Mesenchymal stem cell (in vitro differentiated cells and primary cell): Measurements from ENCODE around the gene STRIP2.

Experiments used
- DNase-seq: peaks from one replicate; pipeline ENCODE4 v3.0.0-alpha.2; 2013
- H2AFZ ChIP-seq: one replicate; pipeline ENCODE4 v1.6.1; 2013; ENCODE audit warnings: low read depth, mild to moderate bottlenecking, control low read depth, inconsistent platforms, low read length, moderate library complexity
- H2AK5ac ChIP-seq: 2 replicates; pipeline ENCODE4 v1.6.1; 2013; ENCODE audit warnings: low read length, moderate library complexity, mild to moderate bottlenecking, inconsistent platforms; ENCODE audit not compliant: severe bottlenecking
- H2BK120ac ChIP-seq: one replicate; pipeline ENCODE4 v1.6.1; 2013; ENCODE audit warnings: low read depth, mild to moderate bottlenecking, inconsistent platforms, low read length, moderate library complexity
- H2BK12ac ChIP-seq, 2 experiments: one replicate each; pipeline ENCODE4 v1.6.1; 2013; ENCODE audit warnings: inconsistent platforms in 2 of 2, low read length in 2 of 2, mild to moderate bottlenecking in 2 of 2, moderate library complexity in 2 of 2, control low read depth in 1 of 2
- H2BK15ac ChIP-seq: one replicate; pipeline ENCODE4 v1.6.1; 2013; ENCODE audit warnings: mild to moderate bottlenecking, low read depth, inconsistent platforms; ENCODE audit not compliant: poor library complexity, severe bottlenecking
- H2BK5ac ChIP-seq: 2 replicates; pipeline ENCODE4 v1.6.1; 2013; ENCODE audit warnings: low read depth, mild to moderate bottlenecking, low read length, control low read depth, inconsistent platforms; ENCODE audit not compliant: poor library complexity, severe bottlenecking
- H3K14ac ChIP-seq, 2 experiments: one replicate each; pipeline ENCODE4 v1.6.1; 2013; ENCODE audit warnings: inconsistent platforms in 2 of 2, low read length in 2 of 2, control low read depth in 1 of 2, mild to moderate bottlenecking in 1 of 2, moderate library complexity in 1 of 2
- H3K18ac ChIP-seq, 2 experiments: one replicate each; pipeline ENCODE4 v1.6.1; 2013; ENCODE audit warnings: inconsistent platforms in 2 of 2, low read length in 2 of 2, control low read depth in 1 of 2, low read depth in 1 of 2, mild to moderate bottlenecking in 1 of 2
- H3K23ac ChIP-seq, 2 experiments: one replicate each; pipeline ENCODE4 v1.6.1; 2013; ENCODE audit warnings: inconsistent platforms in 2 of 2, low read length in 2 of 2, mild to moderate bottlenecking in 2 of 2, moderate library complexity in 2 of 2, control low read depth in 1 of 2
- H3K27ac ChIP-seq: 2 replicates; pipeline ENCODE4 v1.5.1; 2013; ENCODE audit warnings: mild to moderate bottlenecking, moderate library complexity, low read length, control low read depth, inconsistent platforms; ENCODE audit not compliant: poor library complexity, severe bottlenecking
- H3K27me3 ChIP-seq, 2 experiments: 2 replicates each; pipeline versions ENCODE4 v1.6.1 to v1.7.0; 2013; ENCODE audit warnings: low read length in 2 of 2, mild to moderate bottlenecking in 2 of 2, moderate library complexity in 2 of 2, control low read depth in 1 of 2, inconsistent platforms in 1 of 2; ENCODE audit not compliant: control insufficient read depth in 1 of 2, insufficient read depth in 1 of 2
- H3K36me3 ChIP-seq, 2 experiments: 2 replicates each; pipeline versions ENCODE4 v1.6.1 to v1.7.0; 2013; ENCODE audit warnings: low read length in 2 of 2, control low read depth in 1 of 2, inconsistent platforms in 1 of 2, low read depth in 1 of 2, mild to moderate bottlenecking in 1 of 2; ENCODE audit not compliant: insufficient read depth in 2 of 2, control insufficient read depth in 1 of 2
- H3K4ac ChIP-seq, 2 experiments: one replicate each; pipeline ENCODE4 v1.6.1; 2013; ENCODE audit warnings: inconsistent platforms in 2 of 2, low read length in 2 of 2, mild to moderate bottlenecking in 2 of 2, moderate library complexity in 2 of 2, control low read depth in 1 of 2, low read depth in 1 of 2
- H3K4me1 ChIP-seq: 2 replicates; pipeline ENCODE4 v1.6.1; 2013; ENCODE audit warnings: low read depth, low read length, control low read depth; ENCODE audit not compliant: control insufficient read depth, insufficient read depth
- H3K4me2 ChIP-seq: 2 replicates; pipeline ENCODE4 v1.6.1; 2013; ENCODE audit warnings: low read length, mild to moderate bottlenecking, inconsistent platforms; ENCODE audit not compliant: poor library complexity, severe bottlenecking
- H3K4me3 ChIP-seq, 2 experiments: 2 replicates each; pipeline versions ENCODE4 v1.5.1 to v1.7.0; 2013; ENCODE audit warnings: low read length in 2 of 2, mild to moderate bottlenecking in 2 of 2, control low read depth in 1 of 2, low read depth in 1 of 2; ENCODE audit not compliant: insufficient read depth in 1 of 2
- H3K79me1 ChIP-seq: replicated peaks from 2 replicates; pipeline ENCODE4 v1.6.1; 2013; ENCODE audit warnings: mild to moderate bottlenecking, control low read depth, low read length, inconsistent platforms; ENCODE audit not compliant: poor library complexity, severe bottlenecking
- H3K9ac ChIP-seq: 2 replicates; pipeline ENCODE4 v1.7.0; 2013; ENCODE audit warnings: mild to moderate bottlenecking, low read length, moderate library complexity
- H3K9me3 ChIP-seq: 2 replicates; pipeline ENCODE4 v1.7.0; 2013; ENCODE audit warnings: mild to moderate bottlenecking, low read length; ENCODE audit not compliant: control insufficient read depth
- H4K8ac ChIP-seq: one replicate; pipeline ENCODE4 v1.6.1; 2013; ENCODE audit warnings: inconsistent platforms, mild to moderate bottlenecking, low read length, moderate library complexity
- H4K91ac ChIP-seq: one replicate; pipeline ENCODE4 v1.6.1; 2013; ENCODE audit warnings: mild to moderate bottlenecking, low read length, inconsistent platforms
- whole genome bisulfite sequencing: methylation state at CpG from one replicate; pipeline ENCODE4 v1.1.7; 2013; ENCODE audit warnings: mixed read lengths; 5-methylcytosine and 5-hydroxymethylcytosine counted together

Gene STRIP2

DNA sequence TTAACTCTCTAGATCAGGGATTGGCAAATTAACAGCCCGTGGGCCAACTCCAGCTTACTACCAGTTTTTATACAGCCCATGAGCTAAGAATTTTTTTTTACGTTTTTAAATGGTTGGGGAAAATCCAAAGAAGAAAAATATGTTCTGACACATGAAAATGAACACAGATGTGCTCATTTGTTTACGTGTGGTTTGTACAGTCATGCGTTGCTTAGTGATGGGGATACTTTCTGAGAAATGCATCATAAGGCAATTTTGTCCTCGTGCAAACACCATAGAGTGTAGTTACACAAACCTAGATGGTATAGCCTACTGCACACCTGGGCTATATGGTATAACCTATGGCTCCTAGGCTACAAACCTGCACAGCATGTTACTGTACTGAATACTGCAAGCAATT lies 59.8 kb downstream of the STRIP2 start:
- H2AFZ ChIP-seq = no peak overlapping the region
- H3K4me1 ChIP-seq = no peaks in the 10 kb centered on the region
- no peak overlapping the region for H2AK5ac ChIP-seq
- no peak overlapping the region for H3K18ac ChIP-seq
- H2BK15ac ChIP-seq = no peak overlapping the region
- no peak overlapping the region for H3K14ac ChIP-seq
- H2BK12ac ChIP-seq = no peak overlapping the region
- no peak overlapping the region for H2BK5ac ChIP-seq
- no peak overlapping the region for H2BK120ac ChIP-seq
- H3K4me2 ChIP-seq = no peak overlapping the region
- no peak overlapping the region for H3K4ac ChIP-seq
- peak overlapping the region; percentile 76 for H3K9ac ChIP-seq
- no peak overlapping the region for H4K91ac ChIP-seq
- H3K9me3 ChIP-seq = no peaks in the 10 kb centered on the region
- no peak overlapping the region for H3K4me3 ChIP-seq
- H3K23ac ChIP-seq = no peak overlapping the region
- no peaks in the 10 kb centered on the region for H3K27me3 ChIP-seq
- H4K8ac ChIP-seq = no peak overlapping the region
- WGBS = 3% methylated on average over 4 of the region's 5 CpGs
- H3K79me1 ChIP-seq = no peaks in the 10 kb centered on the region
- peak; percentile 99 for DNase-seq
- H3K27ac ChIP-seq = no peak overlapping the region
- no peaks in the 10 kb centered on the region for H3K36me3 ChIP-seq

DNA sequence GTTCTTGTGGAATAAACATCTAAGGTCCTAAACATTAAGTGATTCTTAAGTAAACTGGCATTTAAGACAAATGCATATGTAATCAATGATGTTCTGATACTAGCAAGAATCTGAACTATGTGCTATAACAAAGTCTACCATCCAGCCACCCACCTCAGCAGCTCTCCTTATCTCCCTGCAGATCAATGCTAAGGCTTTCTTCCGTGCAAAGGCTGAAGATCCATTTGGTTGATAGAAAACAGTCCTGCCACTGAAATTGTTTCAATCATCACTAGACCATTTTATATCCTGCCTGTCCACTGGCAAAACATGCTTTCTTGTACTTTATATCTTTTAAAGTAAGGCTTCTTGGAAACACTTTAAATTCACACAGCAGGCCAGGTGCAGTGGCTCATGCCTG lies 61.8 kb downstream of the STRIP2 start:
- H4K91ac ChIP-seq = no peak overlapping the region
- H3K4me2 ChIP-seq = no peak overlapping the region
- no peak overlapping the region for H3K23ac ChIP-seq
- H2BK5ac ChIP-seq = no peak overlapping the region
- no peaks in the 10 kb centered on the region for H3K4me1 ChIP-seq
- H4K8ac ChIP-seq = no peak overlapping the region
- peak; percentile 66 for DNase-seq
- 22% methylated on average over 1 of the region's 1 CpG for WGBS
- no peak overlapping the region for H3K9ac ChIP-seq
- H3K36me3 ChIP-seq = no peaks in the 10 kb centered on the region
- no peak overlapping the region for H2BK120ac ChIP-seq
- no peak overlapping the region for H2BK15ac ChIP-seq
- H3K79me1 ChIP-seq = no peaks in the 10 kb centered on the region
- H3K27ac ChIP-seq = no peak overlapping the region
- H3K4ac ChIP-seq = no peak overlapping the region
- H2BK12ac ChIP-seq = no peak overlapping the region
- H3K27me3 ChIP-seq = no peaks in the 10 kb centered on the region
- no peak overlapping the region for H2AFZ ChIP-seq
- H3K18ac ChIP-seq = no peak overlapping the region
- no peak overlapping the region for H2AK5ac ChIP-seq
- no peak overlapping the region for H3K14ac ChIP-seq
- no peak overlapping the region for H3K4me3 ChIP-seq
- H3K9me3 ChIP-seq = no peaks in the 10 kb centered on the region

DNA sequence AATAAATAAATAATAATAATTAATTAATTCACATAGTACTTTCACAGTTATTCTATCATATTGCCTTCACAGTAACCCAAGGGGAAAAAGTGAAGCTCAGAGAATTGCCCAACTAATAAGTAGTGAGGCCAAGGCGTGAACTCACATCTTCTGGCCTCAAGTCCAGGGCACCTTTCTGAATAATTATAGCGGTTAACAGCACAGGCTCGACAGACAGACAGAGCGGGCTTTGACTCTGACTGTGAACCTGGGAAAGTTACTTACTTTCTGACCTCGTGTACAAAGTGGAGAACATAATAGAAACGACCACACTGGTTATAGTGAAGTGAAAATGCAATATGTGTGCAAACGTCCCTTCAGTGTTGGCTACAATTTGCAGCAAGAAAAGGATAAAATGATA lies 62.4 kb downstream of the STRIP2 start:
- 77% methylated on average over 7 of the region's 7 CpGs for WGBS
- H3K14ac ChIP-seq = no peak overlapping the region

DNA sequence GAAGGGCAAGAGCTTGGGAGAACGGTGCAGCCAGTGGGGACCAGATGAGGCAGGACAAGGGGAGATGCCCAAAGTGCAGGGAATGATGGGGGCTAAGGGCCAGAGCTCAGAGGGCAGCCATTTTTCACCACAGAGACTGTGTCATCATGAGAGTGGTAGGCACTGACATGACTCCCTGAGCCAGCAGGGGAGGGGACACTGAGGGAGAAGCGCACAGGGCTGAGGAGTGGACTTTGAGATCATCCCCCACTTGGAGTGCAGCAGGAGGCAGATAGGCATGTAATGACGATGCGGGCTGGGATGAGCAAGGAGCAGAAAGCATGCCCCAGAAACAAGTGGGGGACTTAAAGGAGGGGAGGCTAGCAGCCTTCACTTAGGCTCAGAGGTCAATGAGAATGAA lies 62.9 kb downstream of the STRIP2 start:
- H2AK5ac ChIP-seq = no peak overlapping the region
- no peaks in the 10 kb centered on the region for H3K27me3 ChIP-seq
- H3K4ac ChIP-seq = no peak overlapping the region
- no peak overlapping the region for H2BK120ac ChIP-seq
- H2BK15ac ChIP-seq = no peak overlapping the region
- peaks cover 4% of the 10 kb centered on the region for H3K4me1 ChIP-seq
- no peak overlapping the region for H3K4me3 ChIP-seq
- no peak overlapping the region for H2BK12ac ChIP-seq
- H2BK5ac ChIP-seq = no peak overlapping the region
- H3K9ac ChIP-seq = no peak overlapping the region
- no peak overlapping the region for H4K91ac ChIP-seq
- H3K23ac ChIP-seq = no peak overlapping the region
- no peaks in the 10 kb centered on the region for H3K79me1 ChIP-seq
- H3K18ac ChIP-seq = peak overlapping the region in 1 of 2 experiments; percentile 28
- no peak for DNase-seq
- H3K14ac ChIP-seq = peak overlapping the region in 1 of 2 experiments; percentile 23
- 89% methylated on average over 4 of the region's 4 CpGs for WGBS
- no peak overlapping the region for H3K27ac ChIP-seq
- no peak overlapping the region for H2AFZ ChIP-seq
- no peaks in the 10 kb centered on the region for H3K36me3 ChIP-seq
- no peaks in the 10 kb centered on the region for H3K9me3 ChIP-seq
- H3K4me2 ChIP-seq = no peak overlapping the region
- no peak overlapping the region for H4K8ac ChIP-seq

More for the DNA sequence above, 62.4 kb downstream of the STRIP2 start:
- no peak overlapping the region for H3K4ac ChIP-seq
- H2BK5ac ChIP-seq = no peak overlapping the region
- no peak overlapping the region for H4K91ac ChIP-seq
- H3K27ac ChIP-seq = no peak overlapping the region
- H3K79me1 ChIP-seq = no peaks in the 10 kb centered on the region
- H2BK15ac ChIP-seq = no peak overlapping the region
- DNase-seq = no peak
- no peaks in the 10 kb centered on the region for H3K4me1 ChIP-seq
- H3K4me3 ChIP-seq = no peak overlapping the region
- no peaks in the 10 kb centered on the region for H3K27me3 ChIP-seq
- H2BK12ac ChIP-seq = no peak overlapping the region
- H3K9me3 ChIP-seq = no peaks in the 10 kb centered on the region
- no peak overlapping the region for H2BK120ac ChIP-seq
- H2AFZ ChIP-seq = no peak overlapping the region
- H3K36me3 ChIP-seq = no peaks in the 10 kb centered on the region
- no peak overlapping the region for H3K9ac ChIP-seq
- no peak overlapping the region for H3K4me2 ChIP-seq
- no peak overlapping the region for H3K18ac ChIP-seq
- H4K8ac ChIP-seq = no peak overlapping the region
- H3K23ac ChIP-seq = no peak overlapping the region
- H2AK5ac ChIP-seq = no peak overlapping the region
